Measurements from ENCODE around the gene ALPG.
"Not testable (repeated sequence)": the region's sequence is repeated elsewhere in the genome, so short reads cannot be mapped to it uniquely, and the experiment has no call there.

ALPG gene

DNA sequence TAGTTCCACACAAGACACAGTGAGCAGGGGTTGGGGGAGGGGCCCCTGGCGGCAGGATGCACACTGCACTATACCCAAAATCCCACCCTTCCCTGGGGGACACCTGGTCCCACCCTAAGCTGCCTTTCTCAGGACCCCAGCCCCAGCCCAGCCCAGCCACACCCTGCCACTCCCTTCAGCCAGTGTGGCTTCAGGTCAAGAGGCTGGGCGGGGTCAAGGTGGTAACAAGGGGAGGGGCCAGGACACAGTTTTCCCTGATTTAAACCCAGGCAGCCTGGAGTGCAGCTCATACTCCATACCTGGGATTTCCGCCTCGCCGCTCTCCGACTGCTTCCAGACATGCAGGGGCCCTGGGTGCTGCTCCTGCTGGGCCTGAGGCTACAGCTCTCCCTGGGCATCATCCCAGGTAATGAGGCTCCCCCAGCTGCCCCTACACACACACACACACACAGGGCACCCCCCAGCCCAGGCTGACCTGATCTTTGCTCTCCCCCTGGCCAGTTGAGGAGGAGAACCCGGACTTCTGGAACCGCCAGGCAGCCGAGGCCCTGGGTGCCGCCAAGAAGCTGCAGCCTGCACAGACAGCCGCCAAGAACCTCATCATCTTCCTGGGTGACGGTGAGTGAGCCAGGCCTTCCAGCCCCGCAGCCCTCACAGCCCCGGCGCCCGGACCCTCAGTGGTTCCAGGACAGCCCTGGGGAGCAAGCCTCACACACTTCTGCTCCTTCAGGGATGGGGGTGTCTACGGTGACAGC is at the start of gene ALPG:
TSS of gene ALPG (plus strand) at position 289 of the 755 bp plus-strand sequence. CDS start at position 340, 51 bp downstream.
- no peak for DNase-seq (ENCODE audit: low spot score)

DNA sequence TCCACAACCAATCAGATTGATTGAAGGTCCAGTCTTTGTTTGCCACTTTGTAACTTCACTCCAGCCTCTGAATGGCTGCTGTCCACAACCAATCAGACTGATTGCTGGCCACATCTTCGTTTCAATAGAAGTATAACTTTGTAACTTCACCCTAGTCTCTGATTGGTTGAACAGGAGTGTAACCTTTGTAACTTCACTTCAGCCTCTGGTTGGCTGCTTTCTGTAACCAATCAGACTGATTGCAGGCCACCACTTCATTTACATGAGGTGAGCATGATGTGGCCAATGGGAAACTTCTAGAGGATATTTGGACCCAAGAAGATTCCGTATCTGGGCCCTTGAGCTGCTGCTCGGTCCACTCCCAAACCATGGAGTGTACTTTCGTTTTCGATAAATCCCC is 45.0 kb upstream of the ALPG start:
- no peak for DNase-seq (ENCODE audit: low spot score)

DNA sequence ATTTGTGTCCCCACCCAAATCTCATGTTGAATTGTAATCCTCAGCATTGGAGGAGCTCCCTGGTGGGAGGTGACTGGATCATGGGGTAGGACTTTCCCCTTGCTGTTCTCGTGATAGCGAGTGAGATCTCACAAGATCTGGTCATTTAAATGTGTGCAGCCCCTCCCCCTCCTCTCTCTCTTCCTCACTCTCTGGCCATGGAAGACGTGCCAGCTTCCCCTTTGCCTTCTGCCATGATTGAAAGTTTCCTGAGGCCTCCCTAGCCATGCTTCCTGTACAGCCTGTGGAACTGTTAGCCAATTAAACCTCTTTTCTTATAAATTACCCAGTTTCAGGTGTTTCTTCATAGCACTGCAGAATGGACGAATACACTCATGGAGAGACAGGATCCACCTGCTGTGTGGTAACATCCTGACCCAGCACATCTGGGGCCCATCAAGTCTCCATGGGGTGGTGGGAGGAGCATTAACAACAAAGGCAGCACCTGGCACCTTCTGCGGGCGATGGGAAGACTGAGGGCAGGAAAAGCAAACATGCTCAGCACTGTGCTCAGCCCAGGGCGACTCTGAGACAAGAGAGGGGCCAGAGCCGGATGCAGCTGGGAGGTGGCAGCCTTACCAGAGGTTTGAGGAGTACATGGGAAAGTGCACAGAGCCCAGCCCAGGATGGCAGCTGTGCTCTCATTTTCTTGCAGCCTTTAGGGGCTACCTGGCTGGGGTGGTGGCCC is 44.3 kb upstream of the ALPG start:
- no peak for DNase-seq (ENCODE audit: low spot score)

DNA sequence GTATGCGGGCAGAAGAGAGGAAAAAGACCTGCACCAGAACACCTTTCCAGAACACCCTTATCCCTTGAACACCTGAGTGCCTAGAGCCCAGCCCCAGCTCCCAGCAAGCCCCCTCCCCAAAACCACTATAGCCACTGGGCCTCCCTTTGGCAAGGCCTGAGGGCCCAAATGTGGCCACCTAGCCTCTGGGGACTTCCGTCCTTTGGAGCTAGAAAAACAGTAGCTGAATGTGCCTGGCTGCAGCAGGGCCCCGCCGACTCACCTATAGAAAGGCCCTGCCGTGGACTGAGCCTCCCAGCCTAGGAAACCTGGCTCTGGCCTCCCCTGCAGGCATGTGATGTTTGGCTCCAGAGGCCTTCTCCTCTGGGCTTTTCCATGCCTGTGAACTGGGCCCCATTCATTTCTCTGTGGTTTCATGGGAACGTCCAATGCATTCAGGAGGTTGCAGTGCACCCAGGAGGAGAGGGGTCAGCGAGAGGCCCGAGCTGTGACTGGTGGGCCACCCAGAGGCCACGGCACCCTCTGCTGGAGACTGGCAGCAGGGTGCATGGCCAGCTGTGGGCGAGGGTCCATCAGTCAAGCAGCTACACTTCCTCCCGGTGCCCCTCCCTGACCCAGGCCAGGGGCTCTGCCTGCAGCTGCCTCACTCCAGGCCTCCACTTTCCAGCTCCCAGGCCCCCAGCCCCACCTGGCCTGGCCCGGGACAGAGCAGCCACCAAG is 43.4 kb upstream of the ALPG start:
- DNase-seq (ENCODE audit: low spot score) = not testable (repeated sequence)

DNA sequence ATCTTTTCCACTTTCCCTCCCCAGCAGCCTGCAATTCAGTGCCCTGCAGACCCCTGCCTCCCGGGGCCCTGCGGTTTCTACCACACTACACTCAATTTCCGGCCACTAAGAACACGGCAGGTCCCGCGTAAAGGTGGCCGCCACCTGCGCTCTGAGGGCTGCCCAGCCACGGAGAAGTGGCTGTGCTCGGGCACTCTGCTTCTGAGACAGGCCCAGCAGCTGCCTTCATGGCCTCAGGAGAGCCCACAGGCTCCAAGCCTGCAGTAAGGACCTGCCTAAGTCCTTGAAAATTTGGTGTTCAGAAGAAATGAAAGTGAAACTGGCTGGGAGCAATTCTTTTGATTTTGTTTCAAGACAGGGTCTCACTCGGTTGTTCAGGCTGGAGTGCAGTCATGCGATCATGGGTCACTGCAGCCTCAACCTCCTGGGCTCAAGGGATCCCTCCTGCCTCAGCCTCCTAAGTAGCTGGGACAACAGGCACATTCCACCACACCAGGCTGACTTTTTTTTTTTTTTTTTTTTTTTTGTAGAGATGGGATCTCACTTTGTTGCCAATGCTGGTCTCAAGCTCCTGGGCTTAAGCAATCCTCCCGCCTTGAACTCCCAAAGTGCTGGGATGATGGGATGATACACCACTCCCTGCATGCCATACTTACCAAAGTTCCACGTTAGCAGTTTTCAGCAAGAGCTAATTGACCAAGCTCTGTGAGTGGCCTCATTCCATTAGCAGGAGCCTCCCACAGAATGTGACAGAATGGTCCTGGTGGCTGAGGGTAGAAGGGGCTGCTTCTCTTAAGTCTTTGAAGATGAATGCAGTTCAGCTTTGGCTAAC is 42.6 kb upstream of the ALPG start:
- no peak for DNase-seq (ENCODE audit: low spot score)

DNA sequence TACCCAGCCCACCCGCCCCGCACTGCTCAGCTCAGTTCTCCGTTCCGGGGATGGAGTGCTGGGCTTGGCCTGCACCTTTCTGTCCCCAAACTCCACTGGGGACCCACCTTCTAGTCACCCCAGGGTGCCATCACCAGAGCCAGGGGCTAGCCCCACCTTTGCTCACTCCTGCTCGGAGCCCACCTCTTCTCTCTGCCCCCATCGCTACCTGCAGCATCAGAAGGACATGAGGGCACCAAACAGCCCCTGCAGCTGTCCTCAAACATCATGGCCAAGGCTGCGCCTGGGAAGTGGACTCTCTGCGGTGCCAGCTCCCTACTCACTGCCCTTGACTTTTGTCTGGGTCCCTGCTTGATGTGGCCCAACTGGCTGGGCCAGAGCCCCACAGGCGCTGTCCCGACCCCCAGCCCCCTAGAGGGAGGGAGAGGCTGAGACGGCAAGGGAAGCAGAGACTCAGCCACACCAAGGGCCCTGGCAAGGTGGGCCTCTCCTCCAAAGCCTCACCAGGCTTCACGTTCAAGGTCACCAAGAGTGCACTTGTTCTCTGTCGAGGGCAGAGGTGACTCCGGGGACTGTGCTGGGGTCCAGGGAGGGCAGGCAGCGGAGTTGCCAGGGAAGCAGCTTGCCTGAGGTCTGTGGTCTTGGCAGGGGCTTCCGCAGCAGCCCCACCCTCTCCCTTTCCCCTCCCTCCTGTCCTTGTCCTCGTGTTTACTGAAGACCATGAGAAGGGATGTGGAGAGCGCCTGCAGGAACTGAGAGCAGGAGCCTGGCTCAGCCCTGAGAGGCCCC is 41.6 kb upstream of the ALPG start:
- not testable (repeated sequence) for DNase-seq (ENCODE audit: low spot score)

DNA sequence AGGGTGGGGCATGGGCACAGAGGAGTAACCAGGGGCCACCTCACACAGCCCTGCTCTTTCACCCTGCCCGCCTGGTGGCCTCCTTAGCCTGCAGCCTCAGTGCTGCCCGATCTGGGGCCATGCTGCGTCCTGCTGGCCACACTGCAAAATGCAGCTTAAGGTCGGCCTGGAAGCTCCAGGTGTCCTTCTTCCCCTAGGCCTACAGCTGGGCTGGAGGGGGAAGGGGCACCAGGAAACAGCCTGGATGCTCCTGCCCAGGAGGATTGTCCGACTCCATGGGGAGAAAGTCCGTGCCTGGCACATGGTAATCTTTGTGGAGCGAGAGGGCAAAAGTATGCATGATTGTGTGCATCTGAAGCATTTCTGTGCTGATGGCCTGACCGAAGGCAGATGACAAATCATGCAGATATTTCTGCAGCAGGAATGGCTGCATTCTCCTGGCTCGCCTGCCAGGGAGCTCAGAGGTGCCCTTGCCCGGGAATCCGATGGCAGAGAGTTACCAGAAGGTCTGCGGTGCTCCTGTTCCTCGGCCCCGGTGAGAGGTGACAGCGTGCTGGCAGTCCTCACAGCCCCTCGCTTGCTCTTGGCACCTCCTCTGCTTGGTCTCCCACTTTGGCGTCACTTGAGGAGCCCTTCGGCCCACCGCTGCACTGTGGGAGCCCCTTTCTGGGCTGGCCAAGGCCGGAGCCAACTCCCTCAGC is 40.9 kb upstream of the ALPG start:
- peak; percentile 45 for DNase-seq (ENCODE audit: low spot score)

DNA sequence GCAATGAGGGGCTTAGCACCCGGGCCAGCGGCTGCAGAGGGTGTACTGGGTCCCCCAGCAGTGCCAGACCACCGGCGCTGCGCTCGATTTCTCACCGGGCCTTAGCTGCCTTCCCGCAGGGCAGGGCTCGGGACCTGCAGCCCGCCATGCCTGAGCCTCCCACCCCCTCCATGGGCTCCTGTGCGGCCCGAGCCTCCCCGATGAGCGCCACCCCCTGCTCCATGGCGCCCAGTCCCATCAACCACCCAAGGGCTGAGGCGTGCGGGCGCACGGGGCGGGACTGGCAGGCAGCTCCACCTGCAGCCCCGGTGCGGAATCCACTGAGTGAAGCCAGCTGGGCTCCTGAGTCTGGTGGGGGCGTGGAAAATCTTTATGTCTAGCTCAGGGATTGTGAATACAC is 40.2 kb upstream of the ALPG start:
- not testable (repeated sequence) for DNase-seq (ENCODE audit: low spot score)

DNA sequence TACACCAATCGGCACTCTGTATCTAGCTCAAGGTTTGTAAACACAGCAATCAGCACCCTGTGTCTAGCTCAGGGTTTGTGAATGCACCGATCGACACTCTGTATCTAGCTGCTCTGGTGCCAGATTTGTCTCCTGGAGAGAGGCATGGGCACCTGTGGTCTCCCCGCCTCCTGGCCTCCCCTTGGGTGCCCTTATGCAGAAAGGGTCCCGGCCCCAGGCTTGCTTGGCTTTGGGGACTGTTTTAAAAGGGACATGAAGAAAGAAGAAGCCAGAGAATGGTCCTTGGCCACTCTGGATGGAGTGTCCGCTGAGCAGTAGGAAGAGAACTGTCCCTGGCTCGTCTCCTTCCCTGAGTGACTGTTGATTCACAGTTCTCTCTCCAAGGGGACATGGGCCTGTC is 39.6 kb upstream of the ALPG start:
- no peak for DNase-seq (ENCODE audit: low spot score)

DNA sequence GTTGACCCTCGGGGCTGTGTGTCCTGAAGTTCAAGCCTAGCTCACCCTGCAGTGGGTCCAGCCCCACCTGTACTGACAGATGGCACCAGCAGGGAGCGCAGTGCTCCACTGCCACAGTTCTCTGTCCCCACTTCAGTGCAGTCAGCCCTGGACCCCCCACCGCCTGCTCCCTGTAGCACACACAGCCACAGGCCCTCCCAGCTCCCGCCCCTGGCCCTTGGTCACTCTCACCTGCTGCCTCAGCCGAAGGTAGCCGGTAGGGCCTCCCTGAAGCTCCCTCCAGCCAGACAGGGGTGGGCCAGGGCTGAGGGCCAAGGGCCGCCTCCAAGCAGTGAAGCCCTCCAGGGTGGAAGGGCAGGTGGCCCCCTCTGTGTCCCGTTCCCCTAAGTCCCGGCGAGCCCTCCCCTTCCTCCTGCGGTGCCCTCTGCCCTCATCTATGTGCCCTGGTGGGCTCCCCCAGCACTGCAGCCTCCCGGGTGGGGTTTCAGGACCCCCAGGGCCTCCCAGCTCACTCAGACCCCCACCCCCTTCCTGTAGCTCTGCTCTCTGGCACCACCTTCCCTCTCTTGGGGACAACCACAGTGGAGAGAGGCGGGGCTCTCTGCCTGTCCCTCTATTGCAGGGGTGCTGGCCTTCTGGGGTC is 38.9 kb upstream of the ALPG start:
- DNase-seq (ENCODE audit: low spot score) = no peak

DNA sequence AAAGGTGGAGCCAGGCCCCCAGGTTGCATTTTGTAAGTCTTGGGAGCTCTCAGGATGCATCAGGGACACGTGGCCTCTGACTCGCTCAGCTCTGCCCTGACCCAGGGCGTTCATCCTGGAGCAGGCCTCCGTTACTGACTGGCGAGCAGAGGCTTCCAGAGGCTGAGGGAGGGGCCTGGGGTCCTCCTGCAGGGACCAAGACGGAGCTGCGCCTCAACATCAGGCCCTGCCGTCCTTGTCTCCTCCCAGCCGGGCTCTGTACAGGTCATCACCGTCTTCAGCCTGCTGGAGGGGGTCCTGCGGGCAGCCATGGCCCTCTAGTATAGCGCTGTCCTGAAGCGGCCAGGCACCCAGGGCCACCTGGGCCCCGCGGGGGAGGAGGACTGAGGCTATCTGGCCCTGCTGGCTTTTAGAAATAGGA is 38.3 kb upstream of the ALPG start:
- peak; percentile 41 for DNase-seq (ENCODE audit: low spot score)

DNA sequence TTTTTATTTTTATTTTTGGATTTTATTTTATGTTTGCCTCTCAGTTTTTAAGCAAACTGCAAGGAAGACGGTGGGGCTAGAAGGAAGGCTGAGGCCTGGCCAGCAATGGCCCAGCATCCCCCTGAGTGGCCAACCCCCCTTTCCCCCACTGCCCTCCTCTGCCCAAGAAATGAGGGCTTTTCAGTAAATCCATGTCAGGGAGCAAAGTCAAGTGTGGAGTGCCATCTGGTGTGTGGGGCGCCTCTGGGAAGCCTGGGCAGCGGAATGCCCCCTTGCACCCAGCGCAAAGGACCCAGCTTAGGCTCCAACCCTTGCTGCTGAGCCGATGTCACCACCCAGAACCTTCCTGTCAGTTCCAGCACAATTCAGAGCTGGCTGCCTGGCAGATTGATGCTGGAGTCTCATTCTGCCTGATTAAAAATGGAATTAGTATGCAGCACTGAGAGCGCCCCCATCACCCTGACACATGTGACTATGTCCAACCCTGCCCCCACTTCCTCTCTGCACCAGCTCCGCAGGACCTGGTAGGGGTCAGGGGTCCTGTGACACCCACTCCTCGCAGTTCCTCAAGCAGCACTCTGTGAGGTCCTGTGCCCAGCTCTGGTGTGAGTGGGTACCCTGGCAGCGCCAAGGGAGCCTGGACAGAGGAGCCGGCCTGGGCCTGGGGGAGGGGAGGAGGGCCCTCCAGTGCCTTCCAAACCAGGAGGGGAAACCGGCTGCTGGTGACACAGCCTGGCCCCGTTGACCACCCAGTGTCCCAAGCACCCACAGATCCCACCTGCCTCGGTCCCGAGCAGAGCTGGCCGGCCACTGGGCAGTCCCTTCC is 37.3 kb upstream of the ALPG start:
- no peak for DNase-seq (ENCODE audit: low spot score)

DNA sequence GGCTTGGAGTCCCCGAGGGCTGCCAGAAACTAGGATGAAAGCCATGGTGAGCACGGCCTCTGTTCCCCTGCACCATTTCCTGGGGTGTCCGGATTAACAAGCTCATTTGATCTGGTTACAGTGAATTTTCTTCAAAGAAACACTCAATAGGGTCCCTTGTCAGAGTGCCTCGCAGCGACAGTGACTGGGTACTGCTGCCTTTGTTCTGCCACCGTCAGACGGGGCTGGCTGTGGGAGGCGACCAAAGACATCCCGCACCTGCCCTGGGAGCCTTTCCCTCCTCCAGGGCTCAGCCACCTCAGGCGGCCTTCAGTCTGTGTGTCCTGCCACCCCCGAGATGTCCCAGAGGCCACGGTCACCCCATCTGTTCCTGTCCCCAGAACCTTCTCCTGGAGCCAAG is 36.6 kb upstream of the ALPG start:
- DNase-seq (ENCODE audit: low spot score) = not testable (repeated sequence)

DNA sequence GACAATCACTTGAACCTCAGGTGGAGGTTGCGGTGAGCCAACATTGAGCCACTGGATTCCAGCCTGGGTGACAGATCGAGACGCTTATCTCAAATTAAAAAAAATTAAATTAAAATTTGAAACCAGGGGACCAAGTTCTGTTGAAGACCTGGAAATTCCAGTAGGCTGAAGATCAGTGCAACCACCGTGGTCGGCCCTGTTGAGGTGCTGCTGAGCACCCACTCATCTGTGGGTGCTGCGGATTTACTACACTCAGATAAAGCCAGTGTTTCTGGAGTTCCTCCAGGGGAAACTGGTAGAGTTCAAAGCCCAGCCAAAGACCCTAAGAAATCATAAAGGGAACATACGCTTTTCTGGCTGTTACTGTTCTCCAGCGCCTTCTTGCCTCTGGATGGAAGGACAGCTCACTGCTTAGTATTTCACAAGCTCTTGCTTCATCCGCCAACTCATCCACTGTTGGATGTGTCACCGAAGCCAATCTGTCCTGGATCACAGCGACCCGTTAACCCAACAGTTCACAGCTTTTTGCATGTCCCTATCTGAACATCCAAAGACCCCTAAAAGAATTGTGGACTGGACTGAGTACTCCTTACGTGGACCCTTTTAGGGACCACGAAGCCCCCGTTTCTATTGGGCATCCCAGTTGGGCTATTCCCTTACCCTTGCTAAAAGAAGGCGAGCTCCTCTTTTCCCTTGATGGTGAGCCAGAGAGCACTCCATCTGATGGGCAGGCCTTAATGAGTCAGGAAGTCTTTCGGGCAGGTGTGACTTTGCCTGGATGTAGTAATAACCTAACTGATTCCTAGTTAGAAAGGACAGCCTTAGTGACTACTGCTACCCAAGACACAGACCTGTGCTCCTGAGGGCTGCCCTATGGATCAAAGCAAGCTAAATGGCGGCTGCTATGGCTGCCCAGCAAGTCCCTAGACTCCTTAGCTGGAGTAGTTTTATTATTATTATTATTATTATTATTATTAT is 34.1 kb upstream of the ALPG start:
- DNase-seq (ENCODE audit: low spot score) = peak; percentile 64

DNA sequence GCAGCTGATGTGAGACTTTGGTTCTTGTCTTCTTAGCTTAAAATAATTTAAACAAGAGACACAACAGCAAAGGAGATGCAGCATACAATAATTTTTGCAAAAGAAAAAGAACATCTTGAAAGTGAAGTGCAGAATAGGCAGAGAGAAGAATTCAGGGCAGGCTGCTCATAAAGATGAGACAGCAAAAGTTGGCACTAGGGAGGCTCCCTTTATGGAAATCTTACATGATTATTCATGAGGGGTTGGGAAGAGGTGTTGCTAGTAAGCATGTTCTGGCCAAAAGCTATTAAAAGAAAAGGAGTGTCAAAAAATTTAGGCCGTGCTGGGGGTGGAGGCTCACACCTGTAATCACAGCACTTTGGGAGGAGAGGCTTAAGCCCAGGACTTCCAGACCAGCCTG is 32.3 kb upstream of the ALPG start:
- DNase-seq (ENCODE audit: low spot score) = no peak

DNA sequence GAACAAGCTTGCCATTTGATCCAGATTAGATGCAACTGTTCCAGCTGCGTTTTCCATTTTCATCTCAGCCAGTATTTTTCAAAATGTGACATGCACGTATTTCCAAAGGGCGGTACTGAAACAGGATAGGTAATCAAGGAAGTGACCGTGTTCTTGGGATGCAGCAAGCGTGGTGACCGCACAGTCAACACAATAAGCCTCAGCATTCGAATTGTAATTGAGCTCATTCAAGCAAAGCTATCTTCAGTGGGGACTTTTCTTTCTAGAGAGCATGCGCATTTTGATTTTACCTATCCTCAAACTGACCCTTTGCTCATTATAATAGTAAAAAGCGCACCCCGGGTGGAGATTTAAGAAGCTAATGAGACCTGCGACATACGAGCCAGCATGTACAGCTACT is 31.5 kb upstream of the ALPG start:
- no peak for DNase-seq (ENCODE audit: low spot score)

DNA sequence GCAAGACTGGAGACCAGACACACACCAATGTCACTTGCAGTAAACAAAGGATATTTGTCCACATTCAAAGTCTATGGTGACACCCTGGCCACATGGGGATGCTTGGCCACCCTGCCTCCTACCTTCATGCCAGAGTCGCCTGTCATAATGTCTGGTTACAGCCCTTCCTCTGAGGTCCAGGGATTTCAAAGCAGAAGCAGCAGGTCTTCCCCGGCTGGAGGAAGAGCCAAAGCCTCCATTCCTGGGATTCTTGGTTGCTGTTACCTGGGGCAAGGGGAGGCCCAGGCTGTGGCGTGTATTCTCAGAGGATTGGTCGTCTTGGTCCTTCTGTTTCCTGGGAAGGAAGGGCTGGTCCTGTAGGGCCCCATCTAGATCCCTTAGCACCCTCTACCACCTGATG is 30.4 kb upstream of the ALPG start:
- DNase-seq (ENCODE audit: low spot score) = no peak

DNA sequence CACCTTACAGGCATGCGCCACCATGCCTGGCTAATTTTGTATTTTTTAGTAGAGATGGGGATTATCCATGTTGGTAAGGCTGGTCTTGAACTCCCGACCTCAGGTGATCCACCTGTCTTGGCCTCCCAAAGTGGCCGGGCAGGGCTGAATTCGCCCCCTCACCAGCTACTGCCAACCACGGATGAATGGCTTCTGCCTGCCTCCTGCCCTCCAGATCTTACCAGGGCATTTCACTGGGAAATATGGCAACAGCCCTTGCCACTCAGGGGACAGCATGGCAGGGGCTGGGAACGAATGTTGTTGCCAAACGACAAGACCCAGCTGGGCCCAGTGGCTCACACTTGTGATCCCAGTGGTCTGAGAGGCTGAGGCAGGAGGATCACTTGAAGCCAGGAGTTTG is 29.9 kb upstream of the ALPG start:
- DNase-seq (ENCODE audit: low spot score) = no peak

Measured in AG08395 (cell line).